ENCODE results near the gene TMEM200A.
A peak's percentile ranks its signal among the peaks of the same experiment; 100 is the strongest.

The TMEM200A gene

DNA sequence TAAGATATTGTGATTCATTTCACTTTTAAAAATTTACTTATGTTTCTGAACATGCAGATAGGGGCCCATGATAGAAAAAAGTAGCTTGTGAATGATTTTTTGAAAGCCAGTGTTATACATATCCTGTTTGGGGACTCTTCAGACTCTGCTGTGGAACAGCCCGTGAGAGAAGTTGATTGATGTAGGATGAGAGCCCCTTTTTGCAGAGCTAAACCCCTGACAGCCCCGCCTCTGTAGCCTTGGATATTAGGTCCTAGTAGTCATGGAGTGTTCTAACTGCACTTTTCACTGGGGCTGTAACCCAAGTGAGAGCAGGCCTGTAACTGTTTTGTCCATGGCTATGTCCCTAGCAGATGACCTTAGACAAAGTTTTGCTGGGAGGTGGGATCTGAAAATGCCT is 8.2 kb downstream of the TMEM200A start:
- DNase-seq (ENCODE audit: low read depth), result no peak
- TF ChIP-seq, protein P1, sequence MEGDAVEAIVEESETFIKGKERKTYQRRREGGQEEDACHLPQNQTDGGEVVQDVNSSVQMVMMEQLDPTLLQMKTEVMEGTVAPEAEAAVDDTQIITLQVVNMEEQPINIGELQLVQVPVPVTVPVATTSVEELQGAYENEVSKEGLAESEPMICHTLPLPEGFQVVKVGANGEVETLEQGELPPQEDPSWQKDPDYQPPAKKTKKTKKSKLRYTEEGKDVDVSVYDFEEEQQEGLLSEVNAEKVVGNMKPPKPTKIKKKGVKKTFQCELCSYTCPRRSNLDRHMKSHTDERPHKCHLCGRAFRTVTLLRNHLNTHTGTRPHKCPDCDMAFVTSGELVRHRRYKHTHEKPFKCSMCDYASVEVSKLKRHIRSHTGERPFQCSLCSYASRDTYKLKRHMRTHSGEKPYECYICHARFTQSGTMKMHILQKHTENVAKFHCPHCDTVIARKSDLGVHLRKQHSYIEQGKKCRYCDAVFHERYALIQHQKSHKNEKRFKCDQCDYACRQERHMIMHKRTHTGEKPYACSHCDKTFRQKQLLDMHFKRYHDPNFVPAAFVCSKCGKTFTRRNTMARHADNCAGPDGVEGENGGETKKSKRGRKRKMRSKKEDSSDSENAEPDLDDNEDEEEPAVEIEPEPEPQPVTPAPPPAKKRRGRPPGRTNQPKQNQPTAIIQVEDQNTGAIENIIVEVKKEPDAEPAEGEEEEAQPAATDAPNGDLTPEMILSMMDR (conservative IDR thresholded peaks at IDR 0.05; ENCODE audit: control insufficient read depth, insufficient read depth, low read depth, low read length), result no peak
- no peak overlapping the region for H3K4me3 ChIP-seq (ENCODE audit: control insufficient read depth, low read depth, low read length)

DNA sequence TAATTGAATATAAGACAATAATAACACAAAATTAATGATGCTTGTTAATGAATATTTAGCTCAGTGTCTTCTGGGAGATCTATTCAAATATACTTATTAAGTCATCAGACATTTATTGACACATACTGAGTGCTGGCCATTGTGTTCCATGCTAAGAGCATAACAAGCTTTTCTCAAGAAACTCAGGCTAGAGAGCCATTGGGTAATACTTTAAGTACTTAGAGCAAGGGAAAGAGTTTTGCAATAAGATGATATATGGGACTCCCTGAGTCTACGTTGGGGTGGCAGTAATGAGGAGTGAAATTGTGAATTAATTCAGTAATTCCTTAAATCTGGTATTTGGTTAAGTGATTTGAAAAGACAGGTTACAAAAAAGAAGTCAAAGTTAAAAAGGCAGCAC is 11.1 kb downstream of the TMEM200A start:
- TF ChIP-seq, protein P1 (conservative IDR thresholded peaks at IDR 0.05; ENCODE audit: control insufficient read depth, insufficient read depth, low read depth, low read length), result no peak
- peak; percentile 63 for DNase-seq (ENCODE audit: low read depth)
- H3K4me3 ChIP-seq (ENCODE audit: control insufficient read depth, low read depth, low read length), result no peak overlapping the region

DNA sequence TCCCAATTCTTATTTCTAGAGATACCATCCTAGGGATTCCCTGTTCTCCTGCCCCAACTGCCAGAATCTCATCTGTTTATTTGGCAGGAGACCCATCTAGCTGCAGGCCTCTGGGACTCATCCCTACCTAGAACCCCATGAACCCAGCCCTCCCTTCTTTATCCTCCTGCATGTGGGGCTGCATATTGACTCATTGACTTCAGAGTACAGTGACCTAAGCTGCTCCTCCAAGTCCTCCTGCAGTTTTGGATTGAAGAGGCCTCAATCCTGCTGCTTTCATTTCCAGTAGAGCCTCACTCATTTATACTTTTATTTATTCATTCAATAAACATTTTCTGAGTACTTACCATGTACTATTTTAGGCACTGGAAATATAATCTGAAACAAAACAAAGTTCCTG is 11.6 kb downstream of the TMEM200A start:
- TF ChIP-seq, protein P1 (conservative IDR thresholded peaks at IDR 0.05; ENCODE audit: control insufficient read depth, insufficient read depth, low read depth, low read length), result no peak
- DNase-seq (ENCODE audit: low read depth), result peak; percentile 74
- H3K4me3 ChIP-seq (ENCODE audit: control insufficient read depth, low read depth, low read length), result no peak overlapping the region

DNA sequence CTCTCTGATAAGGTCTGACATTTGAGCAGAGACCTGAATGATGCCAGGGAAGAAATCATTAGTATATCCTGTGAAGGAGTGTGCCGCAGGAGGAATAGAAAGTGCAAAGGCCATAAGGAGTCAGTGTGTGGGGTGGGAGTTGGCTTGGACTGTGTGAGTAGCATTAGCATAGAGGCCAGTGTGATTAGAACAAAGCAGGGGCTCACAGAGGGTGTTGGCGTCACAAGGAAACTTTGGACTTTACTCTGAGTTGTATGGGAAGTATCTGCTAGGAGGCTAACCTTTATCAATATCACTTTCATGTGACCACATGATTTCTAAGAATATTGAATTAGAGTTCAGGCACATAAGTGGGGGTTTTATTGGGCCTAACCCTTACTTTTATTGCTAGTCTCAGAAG is 12.1 kb downstream of the TMEM200A start:
- DNase-seq (ENCODE audit: low read depth), result no peak
- H3K4me3 ChIP-seq (ENCODE audit: control insufficient read depth, low read depth, low read length), result no peak overlapping the region
- TF ChIP-seq, protein P1 (conservative IDR thresholded peaks at IDR 0.05; ENCODE audit: control insufficient read depth, insufficient read depth, low read depth, low read length), result no peak

DNA sequence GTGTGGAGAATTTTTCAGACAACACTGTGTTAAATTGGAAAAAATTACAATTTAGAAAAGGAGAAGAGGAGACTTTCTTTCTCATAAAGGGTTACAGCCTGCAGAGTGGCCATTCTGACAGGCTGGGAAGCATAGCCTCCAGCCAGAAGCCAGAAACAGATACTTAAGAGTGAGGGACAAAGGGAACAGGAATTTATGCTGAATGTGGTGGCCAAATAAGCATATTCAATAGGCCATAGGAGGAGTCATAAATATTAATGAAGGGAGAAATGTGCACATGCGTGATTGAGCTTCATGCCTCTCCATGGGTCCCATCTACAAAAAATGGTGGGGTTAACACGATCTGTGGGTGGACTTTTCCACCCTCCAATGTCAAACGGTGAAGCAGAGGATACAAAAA is 13.4 kb downstream of the TMEM200A start:
- H3K4me3 ChIP-seq (ENCODE audit: control insufficient read depth, low read depth, low read length), result no peak overlapping the region
- TF ChIP-seq, protein P1 (conservative IDR thresholded peaks at IDR 0.05; ENCODE audit: control insufficient read depth, insufficient read depth, low read depth, low read length), result no peak
- no peak for DNase-seq (ENCODE audit: low read depth)

DNA sequence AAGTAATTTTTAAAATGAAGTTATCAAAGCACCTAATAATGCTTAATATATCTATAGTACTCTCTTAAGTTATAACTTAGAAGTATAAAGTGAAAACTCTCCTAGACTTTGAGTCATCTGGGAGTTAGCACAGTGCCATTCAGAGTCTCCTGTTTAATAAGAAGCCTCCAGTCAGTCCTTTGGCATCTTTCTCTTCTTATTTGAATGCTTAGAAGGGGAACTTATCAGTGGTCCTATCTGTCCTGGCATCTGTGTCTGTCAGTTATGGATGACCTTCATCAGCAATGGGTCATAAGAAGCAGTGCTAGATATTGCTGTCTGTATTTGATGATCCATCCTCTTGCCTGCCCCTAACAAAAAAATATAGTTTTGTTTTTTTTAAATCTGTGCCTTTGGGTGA is 15.2 kb downstream of the TMEM200A start:
- DNase-seq (ENCODE audit: low read depth), result peak; percentile 22
- TF ChIP-seq, protein P1 (conservative IDR thresholded peaks at IDR 0.05; ENCODE audit: control insufficient read depth, insufficient read depth, low read depth, low read length), result no peak
- H3K4me3 ChIP-seq (ENCODE audit: control insufficient read depth, low read depth, low read length), result no peak overlapping the region
